GM12878 (cell line): ENCODE data around the gene ARHGAP6. TPM values are rescaled to one million over a fixed set of nuclear protein-coding genes. Genes with fewer than 3 reads are reported as not detected.

Experiments used
- ATAC-seq: fragments of 200-7000 bp; cut with Tn5 transposase; 3 replicates; pipeline ENCODE4 v1.9.1; 2020; ENCODE audit warnings: mild to moderate bottlenecking, moderate library complexity
- BruUV-seq: library from RNA; stranded (reverse); fragments of 400-500 nt; replicated peaks from 2 replicates; lab custom pipeline; 2021; lab: Mats Ljungman, UMichigan
- CTCF ChIA-PET: fragments of 300-600 bp; sonication (Branson Sonifier 250); formaldehyde crosslinking; extraction: SDS; loops from one replicate; lab custom pipeline; 2021; ENCODE audit warnings: inconsistent platforms; lab: Yijun Ruan, JAX
- POLR2A ChIA-PET: fragments of 350-600 bp; formaldehyde crosslinking; extraction: SDS; loops from one replicate; lab custom pipeline; 2021; ENCODE audit warnings: inconsistent platforms; lab: Charles Lee
- RAD21 ChIA-PET: fragments of 300-600 bp; sonication (Branson Sonifier 250); formaldehyde crosslinking; loops from one replicate; lab custom pipeline; 2023; ENCODE audit warnings: antibody characterized with exemption; ENCODE audit not compliant: unreplicated experiment; lab: Charles Lee
- SMC1A ChIA-PET: fragments of 300-600 bp; sonication (Branson Sonifier 250); formaldehyde crosslinking; loops from one replicate; lab custom pipeline; 2023; ENCODE audit not compliant: unreplicated experiment, uncharacterized antibody; lab: Charles Lee
- DNase-seq: peaks from one replicate; pipeline ENCODE4 v3.0.0-alpha.2; 2011; ENCODE audit warnings: low read depth, low spot score
- FAIRE-seq: peaks from 3 replicates; lab custom pipeline; 2011; peaks lifted over from hg19 to GRCh38; lab: Jason Lieb, UNC
- H2AFZ ChIP-seq: 2 replicates; pipeline ENCODE4 v1.6.0; 2011; ENCODE audit warnings: low read depth, low read length, control low read depth; ENCODE audit not compliant: control insufficient read depth
- H3K27ac ChIP-seq: 2 replicates; pipeline ENCODE4 v1.5.1; 2011; ENCODE audit warnings: control low read depth; ENCODE audit not compliant: control insufficient read depth, insufficient read depth
- H3K27me3 ChIP-seq, 2 experiments: replicated peaks in 1 of 2; 2 replicates each; pipeline versions ENCODE4 v1.6.0 to v1.6.1; 2011; ENCODE audit warnings: low read length in 1 of 2; ENCODE audit not compliant: control insufficient read depth in 2 of 2, insufficient read depth in 2 of 2
- H3K36me3 ChIP-seq, 2 experiments: 2 replicates each; pipeline ENCODE4 v1.5.1; 2011; ENCODE audit warnings: low read length in 1 of 2; ENCODE audit not compliant: control insufficient read depth in 2 of 2, insufficient read depth in 2 of 2
- H3K4me1 ChIP-seq: 2 replicates; pipeline ENCODE4 v1.6.1; 2011; ENCODE audit warnings: mild to moderate bottlenecking, low read length, moderate library complexity, mixed read lengths; ENCODE audit not compliant: control insufficient read depth, insufficient read depth
- H3K4me2 ChIP-seq: 2 replicates; pipeline ENCODE4 v1.6.0; 2011; ENCODE audit warnings: control low read depth; ENCODE audit not compliant: control insufficient read depth, insufficient read depth
- H3K4me3 ChIP-seq: fragments of 200-600 bp; sonication (generic); 2 replicates; pipeline ENCODE4 v1.5.1; 2016
- H3K79me2 ChIP-seq: 2 replicates; pipeline ENCODE4 v1.6.0; 2011; ENCODE audit warnings: low read length; ENCODE audit not compliant: control insufficient read depth, insufficient read depth
- H3K9ac ChIP-seq: 2 replicates; pipeline ENCODE4 v1.8.0; 2011; ENCODE audit warnings: low read length, control low read depth, mixed read lengths; ENCODE audit not compliant: control insufficient read depth, insufficient read depth
- H3K9me3 ChIP-seq: replicated peaks from 3 replicates; pipeline ENCODE4 v1.5.1; 2011; ENCODE audit warnings: mild to moderate bottlenecking, low read length; ENCODE audit not compliant: control insufficient read depth, insufficient read depth
- H4K20me1 ChIP-seq: 2 replicates; pipeline ENCODE4 v1.6.0; 2011; ENCODE audit not compliant: control insufficient read depth, insufficient read depth
- KDM1A ChIP-seq: fragments of 200-600 bp; sonication (generic); IDR thresholded peaks from 2 replicates; pipeline ENCODE4 v1.6.1; 2016; ENCODE audit warnings: borderline replicate concordance
- RAD51 ChIP-seq: fragments of 450-650 bp; IDR thresholded peaks from 2 replicates; pipeline ENCODE4 v1.6.1; 2016; ENCODE audit warnings: moderate library complexity, mild to moderate bottlenecking, inconsistent platforms
- WGBS: methylation state at CpG from one replicate; pipeline ENCODE4 v1.1.6; 2016; ENCODE audit warnings: low lambda C conversion rate; ENCODE audit not compliant: insufficient replicate concordance, insufficient coverage; ENCODE audit errors: missing lambda C conversion rate; 5-methylcytosine and 5-hydroxymethylcytosine counted together
- in situ Hi-C: fragments of 300-500 bp; cut with MboI; formaldehyde crosslinking; loops from 9 replicates; pipeline ENCODE4 v1.14.3; 2018; ENCODE audit warnings: mixed read lengths
- intact Hi-C: fragments of 100-400 bp; cut with micrococcal nuclease; formaldehyde crosslinking; loops from one replicate; pipeline ENCODE4 v1.14.2; 2022; ENCODE audit not compliant: unreplicated experiment
- polyA plus RNA-seq, 11 experiments: library from polyadenylated mRNA; depleted of rRNA in 4 of 11; unstranded in 6 of 11; stranded (reverse) in 5 of 11; fragments of >200 nt; fragmentation: Nextera tagmentation in 4 of 11; fragmentation: Illumina TruSeq in 1 of 11; extraction: Ambion mirVana in 4 of 11; extraction: Trizol in 1 of 11; gene quantifications; 1 replicate in 1 of 11; 2 replicates in 10 of 11; pipeline versions ENCODE4 v1.2.1 to v1.2.3, GENCODE V29; 2011 to 2016; ENCODE audit warnings: inconsistent platforms in 2 of 11, missing spikeins in 2 of 11, low read depth in 1 of 11
- total RNA-seq, 4 experiments: library from RNA; depleted of rRNA in 3 of 4; stranded (reverse); fragments of >200 nt in 3 of 4; fragmentation: Illumina TruSeq in 1 of 4; extraction: Trizol in 1 of 4; gene quantifications; 2 replicates each; pipeline versions ENCODE4 v1.2.1 to v1.2.3, GENCODE V29; 2013 to 2021
- TF ChIP-seq, protein P1 (sequence below): IDR thresholded peaks from 2 replicates; pipeline ENCODE4 v1.6.1; 2012; ENCODE audit warnings: mild to moderate bottlenecking, low read depth, low read length
- TF ChIP-seq, protein P2 (sequence below): IDR thresholded peaks from 2 replicates; pipeline ENCODE4 v1.6.1; 2012; ENCODE audit warnings: low read length, inconsistent platforms

ARHGAP6 gene
- total and polyA plus RNA-seq, 10 of the 15 experiments (the other 5 are each of a cell fraction or from before 2014, with no cell fraction given): 0.20 to 1.8 (median 0.76) TPM

DNA sequence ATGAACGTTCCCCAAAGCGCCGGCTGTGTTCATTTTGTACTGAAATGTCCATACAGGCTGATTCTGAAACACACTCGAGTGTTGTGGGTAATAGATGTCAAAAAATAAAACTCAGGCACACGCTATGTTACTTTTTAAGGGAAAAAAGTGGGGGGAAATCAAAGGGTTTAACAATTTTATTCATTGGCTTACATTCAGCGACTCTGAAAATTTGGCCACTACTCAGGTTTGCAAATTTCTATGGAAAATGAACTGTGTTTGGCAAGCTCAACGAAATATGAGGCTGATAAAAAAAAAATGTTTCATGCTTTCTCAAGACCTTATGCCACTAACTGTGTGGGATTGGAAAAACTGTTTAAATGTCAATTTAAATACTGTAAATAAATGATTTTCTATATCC lies 354.0 kb downstream of the ARHGAP6 start (continued):
- TF ChIP-seq, protein P1, sequence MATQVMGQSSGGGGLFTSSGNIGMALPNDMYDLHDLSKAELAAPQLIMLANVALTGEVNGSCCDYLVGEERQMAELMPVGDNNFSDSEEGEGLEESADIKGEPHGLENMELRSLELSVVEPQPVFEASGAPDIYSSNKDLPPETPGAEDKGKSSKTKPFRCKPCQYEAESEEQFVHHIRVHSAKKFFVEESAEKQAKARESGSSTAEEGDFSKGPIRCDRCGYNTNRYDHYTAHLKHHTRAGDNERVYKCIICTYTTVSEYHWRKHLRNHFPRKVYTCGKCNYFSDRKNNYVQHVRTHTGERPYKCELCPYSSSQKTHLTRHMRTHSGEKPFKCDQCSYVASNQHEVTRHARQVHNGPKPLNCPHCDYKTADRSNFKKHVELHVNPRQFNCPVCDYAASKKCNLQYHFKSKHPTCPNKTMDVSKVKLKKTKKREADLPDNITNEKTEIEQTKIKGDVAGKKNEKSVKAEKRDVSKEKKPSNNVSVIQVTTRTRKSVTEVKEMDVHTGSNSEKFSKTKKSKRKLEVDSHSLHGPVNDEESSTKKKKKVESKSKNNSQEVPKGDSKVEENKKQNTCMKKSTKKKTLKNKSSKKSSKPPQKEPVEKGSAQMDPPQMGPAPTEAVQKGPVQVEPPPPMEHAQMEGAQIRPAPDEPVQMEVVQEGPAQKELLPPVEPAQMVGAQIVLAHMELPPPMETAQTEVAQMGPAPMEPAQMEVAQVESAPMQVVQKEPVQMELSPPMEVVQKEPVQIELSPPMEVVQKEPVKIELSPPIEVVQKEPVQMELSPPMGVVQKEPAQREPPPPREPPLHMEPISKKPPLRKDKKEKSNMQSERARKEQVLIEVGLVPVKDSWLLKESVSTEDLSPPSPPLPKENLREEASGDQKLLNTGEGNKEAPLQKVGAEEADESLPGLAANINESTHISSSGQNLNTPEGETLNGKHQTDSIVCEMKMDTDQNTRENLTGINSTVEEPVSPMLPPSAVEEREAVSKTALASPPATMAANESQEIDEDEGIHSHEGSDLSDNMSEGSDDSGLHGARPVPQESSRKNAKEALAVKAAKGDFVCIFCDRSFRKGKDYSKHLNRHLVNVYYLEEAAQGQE: no peak

DNA sequence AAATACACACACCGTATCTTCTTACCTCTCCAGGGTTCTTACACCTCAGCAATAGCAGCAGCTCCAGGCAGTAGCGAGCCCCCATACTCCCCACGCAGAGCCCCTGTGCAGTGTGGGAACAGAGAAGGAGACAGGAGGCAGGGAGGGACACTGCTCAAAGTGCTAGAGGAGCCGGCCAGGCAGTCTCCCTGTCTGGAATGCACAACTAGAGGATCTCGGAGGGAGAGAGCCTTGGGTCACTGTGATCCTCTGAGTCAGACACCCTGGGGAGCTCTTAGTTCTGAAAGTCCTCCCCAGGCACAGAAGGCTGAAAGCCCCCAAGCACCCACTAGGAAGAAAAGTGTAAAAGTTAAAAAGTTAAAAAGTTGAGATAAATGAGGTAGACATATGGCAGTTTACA lies 356.5 kb downstream of the ARHGAP6 start:
- no peak overlapping the region for H3K4me2 ChIP-seq
- CTCF ChIA-PET: no interaction called here
- no peak for FAIRE-seq
- in situ Hi-C loops: no loop called here
- no peaks in the 10 kb centered on the region for H3K79me2 ChIP-seq
- 24% methylated on average over 5 of the region's 5 CpGs for WGBS
- TF ChIP-seq RAD51 (no peak), KDM1A (no peak)
- TF ChIP-seq, protein P2, sequence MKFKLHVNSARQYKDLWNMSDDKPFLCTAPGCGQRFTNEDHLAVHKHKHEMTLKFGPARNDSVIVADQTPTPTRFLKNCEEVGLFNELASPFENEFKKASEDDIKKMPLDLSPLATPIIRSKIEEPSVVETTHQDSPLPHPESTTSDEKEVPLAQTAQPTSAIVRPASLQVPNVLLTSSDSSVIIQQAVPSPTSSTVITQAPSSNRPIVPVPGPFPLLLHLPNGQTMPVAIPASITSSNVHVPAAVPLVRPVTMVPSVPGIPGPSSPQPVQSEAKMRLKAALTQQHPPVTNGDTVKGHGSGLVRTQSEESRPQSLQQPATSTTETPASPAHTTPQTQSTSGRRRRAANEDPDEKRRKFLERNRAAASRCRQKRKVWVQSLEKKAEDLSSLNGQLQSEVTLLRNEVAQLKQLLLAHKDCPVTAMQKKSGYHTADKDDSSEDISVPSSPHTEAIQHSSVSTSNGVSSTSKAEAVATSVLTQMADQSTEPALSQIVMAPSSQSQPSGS: no peak
- TF ChIP-seq, all 136 proteins: peak for 0
- DNase-seq (no peak), ATAC-seq (no peak)
- POLR2A ChIA-PET: no interaction called here
- no peak overlapping the region for H3K4me3 ChIP-seq
- H3K9me3 ChIP-seq: no peaks in the 10 kb centered on the region
- H3K4me1 ChIP-seq: no peaks in the 10 kb centered on the region
- intact Hi-C loops: no loop called here
- H4K20me1 ChIP-seq: no peaks in the 10 kb centered on the region
- no peaks in the 10 kb centered on the region for H3K36me3 ChIP-seq
- H3K27me3 ChIP-seq: no peaks in the 10 kb centered on the region
- H3K9ac ChIP-seq: no peak overlapping the region
- no peak overlapping the region for H3K27ac ChIP-seq
- no peak overlapping the region for H2AFZ ChIP-seq
- no TSS peak for BruUV-seq
- RAD21 ChIA-PET: no interaction called here
- SMC1A ChIA-PET: no interaction called here
